ENCODE measurements around the gene PTCD3. TPM values are rescaled to one million over a fixed set of nuclear protein-coding genes. Genes with fewer than 3 reads are reported as not detected.
A peak's percentile ranks its signal among the peaks of the same experiment; 100 is the strongest.

The PTCD3 gene
- total RNA-seq, 1 experiment from 2014 or later, result 245 TPM

GRCh38 chr2:86107031-86107430 lies 996 bp downstream of the PTCD3 start:
- Histone ChIP-seq H3K36me3 (peaks cover 48% of the 10 kb centered on the region), H3K4me3 (peak overlapping the region; percentile 81), H3K9me3 (replicated peaks) (no peaks in the 10 kb centered on the region), H3K4me1 (no peaks in the 10 kb centered on the region), H3K27me3 (no peaks in the 10 kb centered on the region), H3K27ac (peak overlapping the region; percentile 94; the same call in 1 of the 2 replicates)
- DNase-seq, result no peak

- Histone ChIP-seq H3K9me3 (replicated peaks) (no peaks in the 10 kb centered on the region), H3K27me3 (no peaks in the 10 kb centered on the region), H3K4me3 (no peak overlapping the region), H3K4me1 (peaks cover 17% of the 10 kb centered on the region; the same call in 1 of the 2 replicates), H3K27ac (no peak overlapping the region), H3K36me3 (peaks cover 94% of the 10 kb centered on the region)
- no peak for DNase-seq
These were observed 12.1 kb downstream of the PTCD3 start for GRCh38 chr2:86118130-86118529.

GRCh38 chr2:86123328-86123925 lies 17.4 kb downstream of the PTCD3 start:
- Histone ChIP-seq H3K4me1 (no peaks in the 10 kb centered on the region), H3K9me3 (replicated peaks) (no peaks in the 10 kb centered on the region), H3K27me3 (no peaks in the 10 kb centered on the region), H3K4me3 (no peak overlapping the region), H3K27ac (no peak overlapping the region), H3K36me3 (peaks cover 96% of the 10 kb centered on the region)
- no peak for DNase-seq

- Histone ChIP-seq H3K4me3 (no peak overlapping the region), H3K9me3 (replicated peaks) (no peaks in the 10 kb centered on the region), H3K27ac (no peak overlapping the region), H3K36me3 (peaks cover 96% of the 10 kb centered on the region), H3K4me1 (no peaks in the 10 kb centered on the region), H3K27me3 (no peaks in the 10 kb centered on the region)
- no peak for DNase-seq
These were observed 18.6 kb downstream of the PTCD3 start for GRCh38 chr2:86124683-86125082.

- H3K36me3 ChIP-seq, result peaks cover 97% of the 10 kb centered on the region
- no peaks in the 10 kb centered on the region for H3K4me1 ChIP-seq
- no peak overlapping the region for H3K27ac ChIP-seq
- H3K9me3 ChIP-seq (replicated peaks), result no peaks in the 10 kb centered on the region
- no peaks in the 10 kb centered on the region for H3K27me3 ChIP-seq
- no peak overlapping the region for H3K4me3 ChIP-seq
- no peak for DNase-seq
These were observed 28.7 kb downstream of the PTCD3 start for GRCh38 chr2:86134709-86135108.

GRCh38 chr2:86135653-86136052 lies 29.6 kb downstream of the PTCD3 start:
- no peak for DNase-seq

GRCh38 chr2:86136141-86136540 lies 30.1 kb downstream of the PTCD3 start:
- peaks cover 94% of the 10 kb centered on the region for H3K36me3 ChIP-seq
- no peaks in the 10 kb centered on the region for H3K9me3 ChIP-seq (replicated peaks)

More at GRCh38 chr2:86135653-86136052, 29.6 kb downstream of the PTCD3 start:
- H3K36me3 ChIP-seq, result peaks cover 96% of the 10 kb centered on the region
- no peaks in the 10 kb centered on the region for H3K27me3 ChIP-seq
- H3K4me3 ChIP-seq, result no peak overlapping the region
- no peaks in the 10 kb centered on the region for H3K4me1 ChIP-seq
- H3K27ac ChIP-seq, result no peak overlapping the region
- H3K9me3 ChIP-seq (replicated peaks), result no peaks in the 10 kb centered on the region

GRCh38 chr2:86138736-86139625 lies 32.9 kb downstream of the PTCD3 start:
- no peak for DNase-seq
- Histone ChIP-seq H3K27ac (no peak overlapping the region), H3K4me3 (no peak overlapping the region), H3K27me3 (no peaks in the 10 kb centered on the region), H3K4me1 (no peaks in the 10 kb centered on the region), H3K9me3 (replicated peaks) (no peaks in the 10 kb centered on the region), H3K36me3 (peaks cover 93% of the 10 kb centered on the region)

More at GRCh38 chr2:86136141-86136540, 30.1 kb downstream of the PTCD3 start:
- no peak for DNase-seq
- H3K4me3 ChIP-seq, result no peak overlapping the region
- H3K27me3 ChIP-seq, result no peaks in the 10 kb centered on the region
- no peak overlapping the region for H3K27ac ChIP-seq
- H3K4me1 ChIP-seq, result no peaks in the 10 kb centered on the region

GRCh38 chr2:86139981-86140380 lies 33.9 kb downstream of the PTCD3 start:
- no peak overlapping the region for H3K27ac ChIP-seq
- no peak for DNase-seq
- no peaks in the 10 kb centered on the region for H3K27me3 ChIP-seq
- no peaks in the 10 kb centered on the region for H3K9me3 ChIP-seq (replicated peaks)
- H3K4me1 ChIP-seq, result no peaks in the 10 kb centered on the region
- H3K4me3 ChIP-seq, result no peak overlapping the region
- H3K36me3 ChIP-seq, result peaks cover 93% of the 10 kb centered on the region

- Histone ChIP-seq H3K27ac (no peak overlapping the region), H3K36me3 (peaks cover 92% of the 10 kb centered on the region), H3K4me3 (no peak overlapping the region), H3K9me3 (replicated peaks) (no peaks in the 10 kb centered on the region), H3K4me1 (no peaks in the 10 kb centered on the region), H3K27me3 (no peaks in the 10 kb centered on the region)
- peak in 1 of 2 experiments; percentile 23 for DNase-seq
These were observed 34.9 kb downstream of the PTCD3 start for GRCh38 chr2:86140969-86141392.

GRCh38 chr2:86142436-86143257 lies 36.6 kb downstream of the PTCD3 start:
- no peak for DNase-seq
- Histone ChIP-seq H3K4me1 (no peaks in the 10 kb centered on the region), H3K27ac (no peak overlapping the region), H3K36me3 (peaks cover 92% of the 10 kb centered on the region), H3K9me3 (replicated peaks) (no peaks in the 10 kb centered on the region), H3K27me3 (no peaks in the 10 kb centered on the region), H3K4me3 (no peak overlapping the region)

- Histone ChIP-seq H3K27ac (no peak overlapping the region), H3K9me3 (replicated peaks) (no peaks in the 10 kb centered on the region), H3K27me3 (no peaks in the 10 kb centered on the region), H3K4me3 (no peak overlapping the region), H3K36me3 (peaks cover 92% of the 10 kb centered on the region), H3K4me1 (no peaks in the 10 kb centered on the region)
- no peak for DNase-seq
These were observed 37.3 kb downstream of the PTCD3 start for GRCh38 chr2:86143307-86143706.

GRCh38 chr2:86143926-86144685 lies 38.1 kb downstream of the PTCD3 start:
- Histone ChIP-seq H3K9me3 (replicated peaks) (no peaks in the 10 kb centered on the region), H3K4me1 (no peaks in the 10 kb centered on the region), H3K4me3 (no peak overlapping the region), H3K36me3 (peaks cover 92% of the 10 kb centered on the region), H3K27me3 (no peaks in the 10 kb centered on the region), H3K27ac (no peak overlapping the region)
- DNase-seq, result no peak

GRCh38 chr2:86147793-86148192 lies 41.8 kb downstream of the PTCD3 start:
- Histone ChIP-seq H3K27me3 (no peaks in the 10 kb centered on the region), H3K9me3 (replicated peaks) (no peaks in the 10 kb centered on the region), H3K4me1 (no peaks in the 10 kb centered on the region), H3K27ac (no peak overlapping the region), H3K36me3 (peaks cover 90% of the 10 kb centered on the region), H3K4me3 (no peak overlapping the region)
- DNase-seq, result peak in 1 of 2 experiments; percentile 22
